ENCODE measurements around the gene GMDS. TPM values are rescaled to one million over a fixed set of nuclear protein-coding genes. Genes with fewer than 3 reads are reported as not detected.

The GMDS gene
- total and polyA plus RNA-seq, 2 experiments from 2014 or later, result 6.3 to 17.7 TPM

DNA sequence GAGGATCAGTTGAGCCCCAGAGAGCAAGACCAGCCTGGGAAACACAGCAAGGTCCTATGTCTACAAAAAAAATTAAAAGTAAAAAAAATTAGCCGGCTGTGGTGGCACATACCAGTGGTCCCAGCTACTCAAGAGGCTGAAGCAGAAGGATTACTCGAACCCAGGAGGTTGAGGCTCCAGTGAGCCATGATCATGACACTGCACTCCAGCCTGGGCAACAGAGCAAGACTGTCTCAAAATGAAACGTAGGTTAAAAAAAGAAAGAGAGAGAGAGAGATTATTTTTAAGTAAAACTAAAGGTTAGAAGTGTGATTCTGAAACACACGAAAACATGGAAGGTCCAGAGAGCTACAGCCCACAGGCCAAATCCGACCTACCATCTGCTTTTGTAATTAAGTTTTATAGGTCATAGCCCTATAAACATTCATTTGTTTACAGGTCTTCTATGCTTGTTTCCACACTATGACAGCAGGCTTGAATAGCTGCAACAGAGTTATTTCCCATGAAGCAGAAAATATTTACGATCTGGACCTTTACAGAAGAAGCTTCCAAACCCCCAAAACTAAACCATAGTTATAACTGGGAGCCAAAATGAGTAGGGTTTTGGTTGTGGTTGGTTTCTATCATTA lies 279.7 kb downstream of the GMDS start:
- no peaks in the 10 kb centered on the region for H3K27me3 ChIP-seq
- TF ChIP-seq, protein P1, sequence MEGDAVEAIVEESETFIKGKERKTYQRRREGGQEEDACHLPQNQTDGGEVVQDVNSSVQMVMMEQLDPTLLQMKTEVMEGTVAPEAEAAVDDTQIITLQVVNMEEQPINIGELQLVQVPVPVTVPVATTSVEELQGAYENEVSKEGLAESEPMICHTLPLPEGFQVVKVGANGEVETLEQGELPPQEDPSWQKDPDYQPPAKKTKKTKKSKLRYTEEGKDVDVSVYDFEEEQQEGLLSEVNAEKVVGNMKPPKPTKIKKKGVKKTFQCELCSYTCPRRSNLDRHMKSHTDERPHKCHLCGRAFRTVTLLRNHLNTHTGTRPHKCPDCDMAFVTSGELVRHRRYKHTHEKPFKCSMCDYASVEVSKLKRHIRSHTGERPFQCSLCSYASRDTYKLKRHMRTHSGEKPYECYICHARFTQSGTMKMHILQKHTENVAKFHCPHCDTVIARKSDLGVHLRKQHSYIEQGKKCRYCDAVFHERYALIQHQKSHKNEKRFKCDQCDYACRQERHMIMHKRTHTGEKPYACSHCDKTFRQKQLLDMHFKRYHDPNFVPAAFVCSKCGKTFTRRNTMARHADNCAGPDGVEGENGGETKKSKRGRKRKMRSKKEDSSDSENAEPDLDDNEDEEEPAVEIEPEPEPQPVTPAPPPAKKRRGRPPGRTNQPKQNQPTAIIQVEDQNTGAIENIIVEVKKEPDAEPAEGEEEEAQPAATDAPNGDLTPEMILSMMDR (IDR thresholded peaks at IDR 0.05; ENCODE audit: low read depth, low read length), result no peak
- no peak overlapping the region for H3K4me3 ChIP-seq
- H3K36me3 ChIP-seq, result no peaks in the 10 kb centered on the region
- DNase-seq (ENCODE audit: low read depth in 1 of 2, low spot score in 1 of 2), result no peak
- H3K27ac ChIP-seq, result no peak overlapping the region
- no peaks in the 10 kb centered on the region for H3K9me3 ChIP-seq (ENCODE audit: low read depth)
- no peaks in the 10 kb centered on the region for H3K4me1 ChIP-seq (ENCODE audit: low read depth)

DNA sequence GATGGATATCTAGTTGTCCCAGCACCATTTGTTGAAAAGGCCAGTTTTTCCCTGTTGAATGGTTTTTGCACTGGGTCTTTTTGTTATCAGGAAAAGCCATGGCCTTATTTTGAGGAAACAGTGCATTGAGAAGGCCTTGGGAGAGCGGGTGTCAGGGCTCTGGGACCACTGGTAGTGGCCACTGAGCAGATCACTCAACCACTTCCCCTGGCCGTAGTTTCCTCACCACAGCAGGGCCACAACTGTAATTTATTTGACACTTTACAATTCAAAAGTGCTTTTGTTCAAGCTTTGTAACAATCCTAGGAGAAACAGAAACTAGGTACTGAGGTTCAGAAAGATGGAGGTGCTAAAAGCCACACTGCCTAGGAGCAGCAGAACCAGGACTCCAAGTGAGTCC lies 281.8 kb downstream of the GMDS start:
- Histone ChIP-seq H3K27ac (no peak overlapping the region), H3K27me3 (no peaks in the 10 kb centered on the region), H3K36me3 (no peaks in the 10 kb centered on the region), H3K4me1 (ENCODE audit: low read depth) (no peaks in the 10 kb centered on the region), H3K4me3 (no peak overlapping the region), H3K9me3 (ENCODE audit: low read depth) (no peaks in the 10 kb centered on the region)
- TF ChIP-seq, protein P1 (IDR thresholded peaks at IDR 0.05; ENCODE audit: low read depth, low read length), result no peak
- DNase-seq (ENCODE audit: low read depth in 1 of 2, low spot score in 1 of 2), result no peak

DNA sequence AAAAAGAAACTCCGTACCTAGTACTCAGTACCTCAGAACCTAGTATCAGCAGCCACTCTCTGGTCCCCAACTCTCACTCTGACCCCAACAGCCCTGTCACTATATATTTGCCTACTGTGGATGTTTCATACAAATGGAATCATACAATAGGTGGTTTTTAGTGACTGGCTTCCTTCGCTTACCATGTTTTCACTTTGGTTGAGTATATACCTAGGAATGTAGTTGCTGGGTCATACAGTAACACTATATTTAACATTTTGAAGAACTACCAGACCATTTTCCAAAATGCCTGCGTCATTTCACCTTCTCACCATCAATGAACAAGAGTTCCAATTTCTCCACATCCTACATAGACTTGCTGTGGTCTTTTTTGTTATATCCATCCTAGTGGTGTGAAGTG lies 283.2 kb downstream of the GMDS start:
- H3K4me3 ChIP-seq, result no peak overlapping the region
- H3K27me3 ChIP-seq, result no peaks in the 10 kb centered on the region
- DNase-seq (ENCODE audit: low read depth in 1 of 2, low spot score in 1 of 2), result no peak
- H3K4me1 ChIP-seq (ENCODE audit: low read depth), result no peaks in the 10 kb centered on the region
- H3K27ac ChIP-seq, result no peak overlapping the region
- H3K9me3 ChIP-seq (ENCODE audit: low read depth), result no peaks in the 10 kb centered on the region
- no peaks in the 10 kb centered on the region for H3K36me3 ChIP-seq
- TF ChIP-seq, protein P1 (IDR thresholded peaks at IDR 0.05; ENCODE audit: low read depth, low read length), result no peak

DNA sequence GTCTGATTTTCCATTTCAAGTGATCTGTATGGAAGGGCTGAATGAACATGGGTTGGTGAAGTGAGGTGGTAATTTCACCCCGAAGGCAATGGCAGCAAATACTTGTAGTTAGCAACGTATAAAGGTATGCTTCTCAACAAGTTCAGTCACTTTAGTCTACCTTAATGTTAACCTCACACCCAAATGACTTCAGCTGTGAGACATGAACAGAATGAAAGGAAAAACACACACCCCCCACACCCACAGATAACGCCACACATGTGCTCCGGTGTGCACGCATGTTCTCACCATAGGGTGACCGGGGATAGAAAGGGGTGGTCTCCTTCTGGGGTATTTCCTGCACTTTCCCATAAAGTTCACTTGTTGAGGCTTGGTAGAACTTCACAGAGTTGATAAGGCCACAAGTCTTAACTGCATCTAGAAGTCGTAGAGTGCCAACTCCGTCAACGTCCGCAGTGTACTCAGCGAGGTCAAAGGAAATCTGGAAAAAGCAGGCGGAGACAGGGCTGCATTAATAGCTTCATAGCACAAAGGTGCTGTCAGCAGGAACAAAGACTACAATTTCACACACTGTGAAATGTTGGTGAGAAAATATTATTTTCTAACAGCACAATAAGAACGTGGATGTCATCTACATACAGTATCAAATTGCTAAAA lies 284.8 kb downstream of the GMDS start:
- no peak for DNase-seq (ENCODE audit: low read depth in 1 of 2, low spot score in 1 of 2)
- no peaks in the 10 kb centered on the region for H3K36me3 ChIP-seq
- no peaks in the 10 kb centered on the region for H3K4me1 ChIP-seq (ENCODE audit: low read depth)
- H3K27ac ChIP-seq, result no peak overlapping the region
- no peaks in the 10 kb centered on the region for H3K9me3 ChIP-seq (ENCODE audit: low read depth)
- no peaks in the 10 kb centered on the region for H3K27me3 ChIP-seq
- no peak overlapping the region for H3K4me3 ChIP-seq
- TF ChIP-seq, protein P1 (IDR thresholded peaks at IDR 0.05; ENCODE audit: low read depth, low read length), result no peak

DNA sequence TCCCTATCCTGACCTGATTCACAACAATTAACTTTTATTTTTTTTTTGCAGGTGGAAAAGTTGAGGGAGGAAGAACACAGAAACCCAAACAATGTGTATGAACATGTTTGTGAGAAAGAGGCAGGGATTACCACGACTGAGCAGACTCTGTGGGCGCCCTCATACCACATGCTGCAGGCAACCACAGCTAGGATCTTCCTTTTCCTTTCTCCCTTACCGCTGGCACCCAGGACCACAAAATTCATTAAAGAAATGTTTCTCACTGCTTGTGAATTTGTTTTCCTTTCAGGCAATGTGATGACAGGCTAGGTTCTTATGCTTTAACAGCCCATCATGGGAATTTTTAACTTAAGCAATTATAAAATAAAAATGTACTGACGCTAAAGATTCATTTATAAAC lies 287.1 kb downstream of the GMDS start:
- TF ChIP-seq, protein P1 (IDR thresholded peaks at IDR 0.05; ENCODE audit: low read depth, low read length), result no peak
- Histone ChIP-seq H3K36me3 (no peaks in the 10 kb centered on the region), H3K4me1 (ENCODE audit: low read depth) (no peaks in the 10 kb centered on the region), H3K9me3 (ENCODE audit: low read depth) (no peaks in the 10 kb centered on the region), H3K4me3 (no peak overlapping the region), H3K27ac (no peak overlapping the region), H3K27me3 (no peaks in the 10 kb centered on the region)
- no peak for DNase-seq (ENCODE audit: low read depth in 1 of 2, low spot score in 1 of 2)
